ENCODE measurements around the gene AARS2.

The AARS2 gene

GRCh38 chr6:44255871-44256774 is 57.0 kb downstream of the AARS2 start:
- Histone ChIP-seq H3K79me2 (ENCODE audit: insufficient read depth, low read length) (peaks cover 20% of the 10 kb centered on the region), H3K36me3 (ENCODE audit: insufficient read depth, low read length) (peaks cover 66% of the 10 kb centered on the region), H3K9ac (ENCODE audit: low read depth, low read length) (peak overlapping the region; percentile 88), H4K20me1 (ENCODE audit: insufficient read depth, low read length) (peaks cover 32% of the 10 kb centered on the region; the same call in 1 of the 2 replicates), H3K27me3 (ENCODE audit: insufficient read depth, low read length, poor library complexity) (no peaks in the 10 kb centered on the region), H3K4me3 (ENCODE audit: low read depth in 1 of 2, low read length in 2 of 2) (peak overlapping the region; percentile 90 to 96; a peak in 3 of 4 replicates), H2AFZ (ENCODE audit: low read depth, low read length) (peak overlapping the region; percentile 81; the same call in 1 of the 2 replicates), H3K4me1 (ENCODE audit: insufficient read depth, low read length) (peaks cover 42% of the 10 kb centered on the region), H3K27ac (ENCODE audit: low read length) (peak overlapping the region; percentile 81; the same call in 1 of the 2 replicates), H3K9me3 (ENCODE audit: insufficient read depth, low read length, severe bottlenecking) (no peaks in the 10 kb centered on the region), H3K4me2 (ENCODE audit: insufficient read depth, low read length) (peak overlapping the region; percentile 92)
- ATAC-seq (ENCODE audit: insufficient read depth, low read depth) = no peak
- DNase-seq = no peak
- no peak for TF ChIP-seq EZH2 (IDR thresholded peaks at IDR 0.05; ENCODE audit: borderline replicate concordance, low read depth, low read length, severe bottlenecking)
- TF ChIP-seq CTCF (IDR thresholded peaks at IDR 0.05; ENCODE audit: borderline replicate concordance, extremely low read depth, low read length, poor library complexity, severe bottlenecking) = no peak

GRCh38 chr6:44255105-44255808 is 57.9 kb downstream of the AARS2 start:
- Histone ChIP-seq H3K36me3 (ENCODE audit: insufficient read depth, low read length) (peaks cover 72% of the 10 kb centered on the region), H4K20me1 (ENCODE audit: insufficient read depth, low read length) (peaks cover 41% of the 10 kb centered on the region; the same call in 1 of the 2 replicates), H3K9ac (ENCODE audit: low read depth, low read length) (peak overlapping the region; percentile 88; the same call in 1 of the 2 replicates), H3K79me2 (ENCODE audit: insufficient read depth, low read length) (peaks cover 29% of the 10 kb centered on the region), H3K9me3 (ENCODE audit: insufficient read depth, low read length, severe bottlenecking) (no peaks in the 10 kb centered on the region), H3K4me2 (ENCODE audit: insufficient read depth, low read length) (peak overlapping the region; percentile 92; the same call in 1 of the 2 replicates), H3K27ac (ENCODE audit: low read length) (no peak overlapping the region; the same call in 1 of the 2 replicates), H2AFZ (ENCODE audit: low read depth, low read length) (no peak overlapping the region), H3K4me3 (ENCODE audit: low read depth in 1 of 2, low read length in 2 of 2) (peak overlapping the region in 1 of 2 experiments; percentile 96; a peak in 1 of 4 replicates), H3K27me3 (ENCODE audit: insufficient read depth, low read length, poor library complexity) (no peaks in the 10 kb centered on the region), H3K4me1 (ENCODE audit: insufficient read depth, low read length) (peaks cover 50% of the 10 kb centered on the region)
- ATAC-seq (ENCODE audit: insufficient read depth, low read depth) (peak; percentile 4; the same call in 2 of the 3 replicates), DNase-seq (peak; percentile 25)
- no peak for TF ChIP-seq CTCF (IDR thresholded peaks at IDR 0.05; ENCODE audit: borderline replicate concordance, extremely low read depth, low read length, poor library complexity, severe bottlenecking)
- no peak for TF ChIP-seq EZH2 (IDR thresholded peaks at IDR 0.05; ENCODE audit: borderline replicate concordance, low read depth, low read length, severe bottlenecking)

- DNase-seq (no peak), ATAC-seq (ENCODE audit: insufficient read depth, low read depth) (peak; percentile 3; the same call in 2 of the 3 replicates)
- Histone ChIP-seq H3K9ac (ENCODE audit: low read depth, low read length) (no peak overlapping the region), H2AFZ (ENCODE audit: low read depth, low read length) (no peak overlapping the region), H3K4me3 (ENCODE audit: low read depth in 1 of 2, low read length in 2 of 2) (no peak overlapping the region), H3K27ac (ENCODE audit: low read length) (no peak overlapping the region), H3K4me2 (ENCODE audit: insufficient read depth, low read length) (peak overlapping the region; percentile 92; the same call in 1 of the 2 replicates), H3K4me1 (ENCODE audit: insufficient read depth, low read length) (peaks cover 58% of the 10 kb centered on the region), H3K79me2 (ENCODE audit: insufficient read depth, low read length) (peaks cover 37% of the 10 kb centered on the region), H3K27me3 (ENCODE audit: insufficient read depth, low read length, poor library complexity) (no peaks in the 10 kb centered on the region), H3K36me3 (ENCODE audit: insufficient read depth, low read length) (peaks cover 72% of the 10 kb centered on the region), H3K9me3 (ENCODE audit: insufficient read depth, low read length, severe bottlenecking) (no peaks in the 10 kb centered on the region), H4K20me1 (ENCODE audit: insufficient read depth, low read length) (peaks cover 49% of the 10 kb centered on the region)
- TF ChIP-seq EZH2 (IDR thresholded peaks at IDR 0.05; ENCODE audit: borderline replicate concordance, low read depth, low read length, severe bottlenecking) = no peak
- no peak for TF ChIP-seq CTCF (IDR thresholded peaks at IDR 0.05; ENCODE audit: borderline replicate concordance, extremely low read depth, low read length, poor library complexity, severe bottlenecking)
Observed at GRCh38 chr6:44254191-44255104, 58.7 kb downstream of the AARS2 start.
